HepG2 (cell line): ENCODE results near the gene SYNGR4. TPM values are rescaled to one million over a fixed set of nuclear protein-coding genes. Genes with fewer than 3 reads are reported as not detected.

Experiments used
- BCL3 ChIP-seq: sonication (generic); formaldehyde crosslinking; IDR thresholded peaks from 2 replicates; pipeline ENCODE4 v1.5.1; 2020; ENCODE audit warnings: mild to moderate bottlenecking, missing genetic modification reagents, moderate library complexity
- FOXK1 ChIP-seq: sonication (generic); formaldehyde crosslinking; IDR thresholded peaks from 2 replicates; pipeline ENCODE4 v1.4.0; 2020; ENCODE audit warnings: low read depth, missing genetic modification reagents, borderline replicate concordance
- HOXA5 ChIP-seq: sonication (generic); formaldehyde crosslinking; IDR thresholded peaks from 2 replicates; pipeline ENCODE4 v1.4.0; 2020; ENCODE audit warnings: missing genetic modification reagents
- RFX1 ChIP-seq: fragments of 450-650 bp; IDR thresholded peaks from 2 replicates; pipeline ENCODE4 v1.6.1; 2017
- SIN3A ChIP-seq: IDR thresholded peaks from 2 replicates; pipeline ENCODE4 v1.6.1; 2011; ENCODE audit warnings: low read depth, mild to moderate bottlenecking, control low read depth, low read length, borderline replicate concordance
- TBX3 ChIP-seq: fragments of 450-650 bp; IDR thresholded peaks from 2 replicates; pipeline ENCODE4 v1.6.1; 2017; ENCODE audit warnings: antibody characterized with exemption, mild to moderate bottlenecking, inconsistent platforms, borderline replicate concordance
- YEATS2 ChIP-seq: sonication (generic); formaldehyde crosslinking; IDR thresholded peaks from 2 replicates; pipeline ENCODE4 v1.4.0; 2020; ENCODE audit warnings: missing genetic modification reagents, borderline replicate concordance
- ZBTB21 ChIP-seq: sonication (generic); formaldehyde crosslinking; IDR thresholded peaks from 2 replicates; pipeline ENCODE4 v1.4.0; 2020; ENCODE audit warnings: missing genetic modification reagents
- ZC3H13 ChIP-seq: sonication (generic); formaldehyde crosslinking; IDR thresholded peaks from 2 replicates; pipeline ENCODE4 v1.8.1; 2023; ENCODE audit warnings: mild to moderate bottlenecking, missing genetic modification reagents, moderate library complexity
- ZFP36L1 ChIP-seq: sonication (generic); formaldehyde crosslinking; IDR thresholded peaks from 2 replicates; pipeline ENCODE4 v1.8.0; 2022; ENCODE audit warnings: mild to moderate bottlenecking, missing genetic modification reagents, moderate library complexity
- ZNF17 ChIP-seq: sonication (generic); formaldehyde crosslinking; IDR thresholded peaks from 2 replicates; pipeline ENCODE4 v1.5.0; 2020; ENCODE audit warnings: mild to moderate bottlenecking, missing genetic modification reagents
- ZNF20 ChIP-seq: sonication (generic); formaldehyde crosslinking; IDR thresholded peaks from 2 replicates; pipeline ENCODE4 v1.4.0; 2020; ENCODE audit warnings: mild to moderate bottlenecking, moderate library complexity, missing genetic modification reagents
- ZNF333 ChIP-seq: sonication (generic); formaldehyde crosslinking; IDR thresholded peaks from 2 replicates; pipeline ENCODE4 v1.4.0; 2020; ENCODE audit warnings: mild to moderate bottlenecking, missing genetic modification reagents, borderline replicate concordance
- ZNF564 ChIP-seq: sonication (generic); formaldehyde crosslinking; IDR thresholded peaks from 2 replicates; pipeline ENCODE4 v1.8.1; 2023; ENCODE audit warnings: mild to moderate bottlenecking, missing genetic modification reagents
- ZNF878 ChIP-seq: sonication (generic); formaldehyde crosslinking; IDR thresholded peaks from 2 replicates; pipeline ENCODE4 v1.8.1; 2023; ENCODE audit warnings: mild to moderate bottlenecking, missing genetic modification reagents, moderate library complexity
- polyA plus RNA-seq, 8 experiments: library from polyadenylated mRNA; depleted of rRNA in 3 of 8; stranded (reverse) in 7 of 8; unstranded in 1 of 8; fragments of >200 nt; fragmentation: Illumina TruSeq in 4 of 8; extraction: Trizol in 4 of 8; gene quantifications; 2 replicates each; pipeline versions ENCODE4 v1.2.1 to v1.2.3, GENCODE V29; 2011 to 2016; ENCODE audit warnings: low read depth in 4 of 8, missing spikeins in 1 of 8, mixed read lengths in 1 of 8; ENCODE audit not compliant: insufficient read depth in 1 of 8
- total RNA-seq, 5 experiments: library from RNA; depleted of rRNA; stranded (reverse); fragments of >200 nt; fragmentation: Illumina TruSeq; extraction: Trizol; gene quantifications; 2 replicates each; pipeline ENCODE4 v1.2.3, GENCODE V29; 2016; ENCODE audit warnings: low read depth in 1 of 5
- TF ChIP-seq, protein P1 (sequence below): sonication (generic); formaldehyde crosslinking; IDR thresholded peaks from 2 replicates; pipeline ENCODE4 v1.4.0; 2020; ENCODE audit warnings: mild to moderate bottlenecking, missing genetic modification reagents, borderline replicate concordance
- TF ChIP-seq, protein P2 (sequence below): IDR thresholded peaks from 2 replicates; pipeline ENCODE4 v1.6.1; 2016; ENCODE audit warnings: mild to moderate bottlenecking
- TF ChIP-seq, protein P3 (sequence below): sonication (generic); formaldehyde crosslinking; IDR thresholded peaks from 2 replicates; pipeline ENCODE4 v1.8.0; 2023; ENCODE audit warnings: mild to moderate bottlenecking, missing genetic modification reagents

The SYNGR4 gene
- total and polyA plus RNA-seq, 2 of the 13 experiments (the other 11 are each of a cell fraction or from before 2014, with no cell fraction given) = not detected

GRCh38 chr19:48332662-48333466, 31.3 kb upstream of the SYNGR4 start (continued):
- TF ChIP-seq, protein P1, sequence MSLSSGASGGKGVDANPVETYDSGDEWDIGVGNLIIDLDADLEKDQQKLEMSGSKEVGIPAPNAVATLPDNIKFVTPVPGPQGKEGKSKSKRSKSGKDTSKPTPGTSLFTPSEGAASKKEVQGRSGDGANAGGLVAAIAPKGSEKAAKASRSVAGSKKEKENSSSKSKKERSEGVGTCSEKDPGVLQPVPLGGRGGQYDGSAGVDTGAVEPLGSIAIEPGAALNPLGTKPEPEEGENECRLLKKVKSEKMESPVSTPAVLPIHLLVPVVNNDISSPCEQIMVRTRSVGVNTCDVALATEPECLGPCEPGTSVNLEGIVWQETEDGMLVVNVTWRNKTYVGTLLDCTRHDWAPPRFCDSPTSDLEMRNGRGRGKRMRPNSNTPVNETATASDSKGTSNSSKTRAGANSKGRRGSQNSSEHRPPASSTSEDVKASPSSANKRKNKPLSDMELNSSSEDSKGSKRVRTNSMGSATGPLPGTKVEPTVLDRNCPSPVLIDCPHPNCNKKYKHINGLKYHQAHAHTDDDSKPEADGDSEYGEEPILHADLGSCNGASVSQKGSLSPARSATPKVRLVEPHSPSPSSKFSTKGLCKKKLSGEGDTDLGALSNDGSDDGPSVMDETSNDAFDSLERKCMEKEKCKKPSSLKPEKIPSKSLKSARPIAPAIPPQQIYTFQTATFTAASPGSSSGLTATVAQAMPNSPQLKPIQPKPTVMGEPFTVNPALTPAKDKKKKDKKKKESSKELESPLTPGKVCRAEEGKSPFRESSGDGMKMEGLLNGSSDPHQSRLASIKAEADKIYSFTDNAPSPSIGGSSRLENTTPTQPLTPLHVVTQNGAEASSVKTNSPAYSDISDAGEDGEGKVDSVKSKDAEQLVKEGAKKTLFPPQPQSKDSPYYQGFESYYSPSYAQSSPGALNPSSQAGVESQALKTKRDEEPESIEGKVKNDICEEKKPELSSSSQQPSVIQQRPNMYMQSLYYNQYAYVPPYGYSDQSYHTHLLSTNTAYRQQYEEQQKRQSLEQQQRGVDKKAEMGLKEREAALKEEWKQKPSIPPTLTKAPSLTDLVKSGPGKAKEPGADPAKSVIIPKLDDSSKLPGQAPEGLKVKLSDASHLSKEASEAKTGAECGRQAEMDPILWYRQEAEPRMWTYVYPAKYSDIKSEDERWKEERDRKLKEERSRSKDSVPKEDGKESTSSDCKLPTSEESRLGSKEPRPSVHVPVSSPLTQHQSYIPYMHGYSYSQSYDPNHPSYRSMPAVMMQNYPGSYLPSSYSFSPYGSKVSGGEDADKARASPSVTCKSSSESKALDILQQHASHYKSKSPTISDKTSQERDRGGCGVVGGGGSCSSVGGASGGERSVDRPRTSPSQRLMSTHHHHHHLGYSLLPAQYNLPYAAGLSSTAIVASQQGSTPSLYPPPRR (CRISPR knock-in tag) = no peak
- TF ChIP-seq ZNF333 (no peak), ZBTB21 (CRISPR knock-in tag) (no peak), ZNF17 (CRISPR knock-in tag) (no peak), ZFP36L1 (CRISPR knock-in tag) (no peak), FOXK1 (CRISPR knock-in tag) (no peak), SIN3A (peak; percentile 19; the same call in 1 of the 2 replicates), ZC3H13 (CRISPR knock-in tag) (no peak; the same call in 1 of the 2 replicates), ZNF20 (no peak), ZNF878 (CRISPR knock-in tag) (no peak; the same call in 1 of the 2 replicates), ZNF564 (CRISPR knock-in tag) (no peak), BCL3 (no peak), HOXA5 (no peak), RFX1 (no peak), TBX3 (no peak), YEATS2 (CRISPR knock-in tag) (peak; percentile 35; the same call in 1 of the 2 replicates)
- TF ChIP-seq, protein P2, sequence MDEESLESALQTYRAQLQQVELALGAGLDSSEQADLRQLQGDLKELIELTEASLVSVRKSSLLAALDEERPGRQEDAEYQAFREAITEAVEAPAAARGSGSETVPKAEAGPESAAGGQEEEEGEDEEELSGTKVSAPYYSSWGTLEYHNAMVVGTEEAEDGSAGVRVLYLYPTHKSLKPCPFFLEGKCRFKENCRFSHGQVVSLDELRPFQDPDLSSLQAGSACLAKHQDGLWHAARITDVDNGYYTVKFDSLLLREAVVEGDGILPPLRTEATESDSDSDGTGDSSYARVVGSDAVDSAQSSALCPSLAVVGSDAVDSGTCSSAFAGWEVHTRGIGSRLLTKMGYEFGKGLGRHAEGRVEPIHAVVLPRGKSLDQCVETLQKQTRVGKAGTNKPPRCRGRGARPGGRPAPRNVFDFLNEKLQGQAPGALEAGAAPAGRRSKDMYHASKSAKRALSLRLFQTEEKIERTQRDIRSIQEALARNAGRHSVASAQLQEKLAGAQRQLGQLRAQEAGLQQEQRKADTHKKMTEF (CRISPR knock-in tag) = no peak; the same call in 1 of the 2 replicates
- TF ChIP-seq, protein P3, sequence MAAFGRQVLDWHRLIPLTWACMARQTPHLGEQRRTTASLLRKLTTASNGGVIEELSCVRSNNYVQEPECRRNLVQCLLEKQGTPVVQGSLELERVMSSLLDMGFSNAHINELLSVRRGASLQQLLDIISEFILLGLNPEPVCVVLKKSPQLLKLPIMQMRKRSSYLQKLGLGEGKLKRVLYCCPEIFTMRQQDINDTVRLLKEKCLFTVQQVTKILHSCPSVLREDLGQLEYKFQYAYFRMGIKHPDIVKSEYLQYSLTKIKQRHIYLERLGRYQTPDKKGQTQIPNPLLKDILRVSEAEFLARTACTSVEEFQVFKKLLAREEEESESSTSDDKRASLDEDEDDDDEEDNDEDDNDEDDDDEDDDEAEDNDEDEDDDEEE (CRISPR knock-in tag) = no peak
